Kidney glomerular epithelial cell (primary cell): ENCODE results near the gene PRDM2.
"Not testable (repeated sequence)": the region's sequence is repeated elsewhere in the genome, so short reads cannot be mapped to it uniquely, and the experiment has no call there.

Source experiments
- DNase-seq: peaks from one replicate; lab custom pipeline; 2025; lab: John Stamatoyannopoulos, UW

The PRDM2 gene, protein sequence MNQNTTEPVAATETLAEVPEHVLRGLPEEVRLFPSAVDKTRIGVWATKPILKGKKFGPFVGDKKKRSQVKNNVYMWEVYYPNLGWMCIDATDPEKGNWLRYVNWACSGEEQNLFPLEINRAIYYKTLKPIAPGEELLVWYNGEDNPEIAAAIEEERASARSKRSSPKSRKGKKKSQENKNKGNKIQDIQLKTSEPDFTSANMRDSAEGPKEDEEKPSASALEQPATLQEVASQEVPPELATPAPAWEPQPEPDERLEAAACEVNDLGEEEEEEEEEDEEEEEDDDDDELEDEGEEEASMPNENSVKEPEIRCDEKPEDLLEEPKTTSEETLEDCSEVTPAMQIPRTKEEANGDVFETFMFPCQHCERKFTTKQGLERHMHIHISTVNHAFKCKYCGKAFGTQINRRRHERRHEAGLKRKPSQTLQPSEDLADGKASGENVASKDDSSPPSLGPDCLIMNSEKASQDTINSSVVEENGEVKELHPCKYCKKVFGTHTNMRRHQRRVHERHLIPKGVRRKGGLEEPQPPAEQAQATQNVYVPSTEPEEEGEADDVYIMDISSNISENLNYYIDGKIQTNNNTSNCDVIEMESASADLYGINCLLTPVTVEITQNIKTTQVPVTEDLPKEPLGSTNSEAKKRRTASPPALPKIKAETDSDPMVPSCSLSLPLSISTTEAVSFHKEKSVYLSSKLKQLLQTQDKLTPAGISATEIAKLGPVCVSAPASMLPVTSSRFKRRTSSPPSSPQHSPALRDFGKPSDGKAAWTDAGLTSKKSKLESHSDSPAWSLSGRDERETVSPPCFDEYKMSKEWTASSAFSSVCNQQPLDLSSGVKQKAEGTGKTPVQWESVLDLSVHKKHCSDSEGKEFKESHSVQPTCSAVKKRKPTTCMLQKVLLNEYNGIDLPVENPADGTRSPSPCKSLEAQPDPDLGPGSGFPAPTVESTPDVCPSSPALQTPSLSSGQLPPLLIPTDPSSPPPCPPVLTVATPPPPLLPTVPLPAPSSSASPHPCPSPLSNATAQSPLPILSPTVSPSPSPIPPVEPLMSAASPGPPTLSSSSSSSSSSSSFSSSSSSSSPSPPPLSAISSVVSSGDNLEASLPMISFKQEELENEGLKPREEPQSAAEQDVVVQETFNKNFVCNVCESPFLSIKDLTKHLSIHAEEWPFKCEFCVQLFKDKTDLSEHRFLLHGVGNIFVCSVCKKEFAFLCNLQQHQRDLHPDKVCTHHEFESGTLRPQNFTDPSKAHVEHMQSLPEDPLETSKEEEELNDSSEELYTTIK (N-terminal part only)

DNA sequence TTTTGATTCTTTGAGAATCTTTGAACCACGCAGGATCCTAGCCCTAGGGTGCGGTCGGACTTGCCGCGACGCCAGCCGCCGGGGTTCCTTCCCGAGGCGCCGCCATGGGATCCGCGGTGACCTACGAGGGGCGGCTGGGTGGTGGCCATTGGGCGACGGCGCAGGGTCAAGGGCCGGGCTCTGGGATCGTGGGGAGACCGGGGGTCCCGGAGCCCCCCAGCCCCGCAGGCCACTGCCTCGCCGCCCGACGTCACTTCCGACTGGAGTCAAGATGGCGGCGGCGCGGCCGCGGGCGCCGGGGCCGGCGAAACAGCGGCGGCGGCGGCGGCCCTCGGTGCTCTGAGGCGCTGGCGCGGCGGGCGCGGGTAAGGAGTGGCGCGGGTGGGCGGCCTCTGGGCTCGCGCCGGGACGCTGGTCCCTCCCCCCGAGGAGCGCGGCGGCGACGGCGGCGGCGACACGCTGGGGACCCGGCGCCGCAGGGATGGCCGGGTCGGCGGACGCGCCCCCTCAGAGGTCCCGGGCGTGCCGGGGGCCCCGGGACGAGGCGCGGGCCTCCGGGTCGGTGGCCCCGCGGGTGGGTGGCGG lies at the start of gene PRDM2:
Gene PRDM2, plus strand, starts transcription at position 253 of the 585 bp plus-strand sequence. CDS start 15,418 bp downstream, outside the sequence.
- DNase-seq = peak; percentile 11

DNA sequence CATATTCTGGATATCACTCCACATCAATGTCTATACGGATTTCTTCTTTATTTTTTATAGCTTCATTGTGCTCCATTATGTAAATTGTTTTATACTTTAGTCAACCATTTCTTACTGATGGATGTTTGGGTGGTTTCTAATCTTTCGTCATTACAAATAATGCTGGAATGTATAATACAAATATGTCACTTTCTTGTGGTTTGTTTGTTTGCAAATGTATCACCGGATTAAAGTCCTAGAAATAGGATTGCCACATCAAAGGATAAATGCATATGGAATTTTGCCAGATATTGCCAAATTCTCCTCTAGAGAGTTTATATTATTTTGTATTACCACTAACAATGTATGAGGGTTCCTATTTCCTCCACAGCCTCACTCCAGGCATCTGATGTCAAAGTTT lies 48.7 kb upstream of the PRDM2 start:
- no peak for DNase-seq

DNA sequence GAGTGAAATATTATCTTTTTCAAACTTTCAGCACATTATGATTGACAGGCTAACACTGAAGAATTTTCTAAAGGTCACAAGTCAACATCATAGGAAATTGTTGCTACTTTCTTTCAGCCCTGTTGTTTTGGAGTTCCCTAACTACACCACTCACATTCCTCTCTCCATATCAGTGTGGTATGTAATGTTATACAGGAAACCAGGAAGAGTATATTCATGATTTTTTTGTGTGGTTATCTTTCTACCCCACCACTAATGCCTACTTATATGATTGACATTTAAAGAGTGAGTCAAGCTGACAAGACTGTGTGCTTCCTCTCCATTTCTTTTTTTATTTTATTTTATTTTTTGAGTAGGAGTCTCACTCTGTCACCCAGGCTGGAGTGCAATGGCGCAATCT lies 47.8 kb upstream of the PRDM2 start:
- DNase-seq = no peak

DNA sequence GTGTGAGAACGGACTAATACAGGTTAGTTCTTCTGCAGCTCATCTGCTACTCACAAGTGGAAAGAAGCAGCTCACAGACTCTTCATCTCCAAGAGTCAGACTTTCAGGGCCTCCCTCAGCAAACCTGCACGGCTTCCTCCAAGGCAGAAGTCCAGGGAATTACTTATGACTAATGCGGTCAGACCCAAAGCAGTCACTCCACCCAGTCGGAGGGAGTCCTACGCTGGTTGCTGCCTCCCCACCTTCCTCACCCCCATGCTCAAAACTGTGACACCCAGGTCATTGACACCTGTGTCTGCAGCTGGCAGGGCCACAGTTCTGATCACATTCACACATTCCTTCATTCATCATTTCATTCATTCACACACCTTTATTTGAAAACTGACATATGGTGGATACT lies 38.4 kb upstream of the PRDM2 start:
- no peak for DNase-seq

DNA sequence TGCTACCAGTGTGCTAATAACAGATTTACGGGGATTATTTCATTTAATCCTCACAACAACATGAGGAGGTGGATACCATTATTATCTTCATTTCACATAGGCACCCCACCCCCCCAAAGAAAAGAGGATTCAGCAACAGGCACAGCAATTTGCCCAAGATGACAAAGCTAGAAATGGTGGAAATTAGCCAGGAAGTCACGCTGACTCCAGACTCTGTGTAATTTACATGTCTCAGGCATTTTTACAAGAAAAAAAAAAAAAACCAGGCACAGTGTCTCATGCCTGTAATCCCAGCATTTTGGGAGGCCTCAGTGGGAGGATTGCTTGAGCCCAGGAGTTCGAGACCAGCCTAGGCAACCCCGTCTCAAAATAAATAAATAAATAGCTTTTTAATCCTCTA lies 37.5 kb upstream of the PRDM2 start:
- DNase-seq = no peak

DNA sequence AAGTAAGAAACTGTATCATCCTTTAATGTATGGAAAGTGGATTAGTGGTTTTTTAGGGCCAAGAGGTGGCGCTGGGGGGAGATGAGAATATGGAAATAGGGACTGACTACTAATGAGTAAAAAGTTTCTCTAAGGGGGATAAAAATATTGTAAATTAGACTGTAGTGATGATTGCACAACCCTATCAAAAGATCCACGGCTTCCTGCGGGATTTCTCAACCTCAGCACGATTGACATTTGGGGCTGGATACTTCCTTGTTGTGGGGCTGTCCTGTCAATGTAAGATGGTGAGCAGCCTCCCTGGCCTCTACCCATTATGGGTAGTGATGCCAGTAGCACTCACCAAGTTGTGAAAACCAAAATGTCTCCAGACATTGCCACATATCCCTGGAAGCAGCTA lies 36.0 kb upstream of the PRDM2 start:
- DNase-seq = no peak

DNA sequence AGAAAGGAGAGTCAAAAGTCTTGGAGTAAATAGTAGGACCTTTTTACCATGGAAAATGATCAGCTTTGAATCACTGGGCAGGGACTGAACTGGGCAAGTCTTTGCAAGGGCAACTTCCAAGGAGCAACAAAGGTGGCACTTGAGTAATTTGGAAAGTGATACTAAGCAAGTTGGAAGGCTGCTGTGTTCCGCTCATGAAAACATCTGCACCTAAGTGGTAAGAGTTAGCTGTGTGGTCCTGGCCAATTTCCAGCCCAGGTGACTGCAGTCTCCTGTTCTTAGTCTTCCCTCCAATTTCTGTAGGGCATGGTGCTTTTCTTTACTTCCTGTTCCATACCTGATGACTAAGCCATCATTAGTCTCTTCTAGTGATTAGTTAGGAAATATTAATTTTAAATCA lies 35.5 kb upstream of the PRDM2 start:
- no peak for DNase-seq

DNA sequence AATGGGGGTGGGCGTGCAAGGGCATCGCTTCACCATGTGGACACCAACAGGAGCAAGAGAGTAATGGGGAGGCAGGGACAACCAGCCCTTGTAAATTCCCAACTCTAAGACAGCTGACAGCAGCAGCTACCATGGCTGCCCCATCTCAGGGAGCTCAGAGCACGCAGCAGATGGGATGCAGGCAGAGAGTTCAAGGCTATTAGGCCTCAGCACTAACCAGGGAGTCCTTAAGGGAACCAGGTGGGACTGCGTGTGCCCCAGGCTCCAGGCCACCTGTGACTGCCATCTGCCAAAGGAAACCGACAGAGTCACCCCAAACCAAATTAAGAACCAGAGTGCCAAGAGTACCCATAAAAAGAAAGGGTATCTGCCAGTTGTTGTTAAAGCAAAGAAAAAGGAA lies 33.7 kb upstream of the PRDM2 start:
- DNase-seq = no peak

DNA sequence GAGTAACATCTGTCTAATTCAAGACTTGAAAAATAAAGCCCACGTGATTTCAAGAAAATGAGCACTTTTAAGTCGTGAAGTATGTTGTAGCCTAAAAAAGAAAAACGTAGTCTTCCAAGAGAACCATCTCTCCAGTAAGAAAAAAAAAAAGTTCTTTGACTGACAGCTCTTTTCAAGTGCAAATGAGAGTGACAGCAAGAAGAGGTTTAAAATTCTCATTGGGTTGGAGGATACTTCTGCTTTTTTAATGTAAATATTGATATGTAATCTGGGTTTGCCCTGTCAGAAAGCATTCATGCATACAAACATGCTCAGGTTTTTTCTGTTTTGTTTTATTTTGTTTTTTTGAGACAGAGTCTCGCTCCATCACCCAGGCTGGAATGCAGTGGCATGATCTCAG lies 32.3 kb upstream of the PRDM2 start:
- DNase-seq = no peak

DNA sequence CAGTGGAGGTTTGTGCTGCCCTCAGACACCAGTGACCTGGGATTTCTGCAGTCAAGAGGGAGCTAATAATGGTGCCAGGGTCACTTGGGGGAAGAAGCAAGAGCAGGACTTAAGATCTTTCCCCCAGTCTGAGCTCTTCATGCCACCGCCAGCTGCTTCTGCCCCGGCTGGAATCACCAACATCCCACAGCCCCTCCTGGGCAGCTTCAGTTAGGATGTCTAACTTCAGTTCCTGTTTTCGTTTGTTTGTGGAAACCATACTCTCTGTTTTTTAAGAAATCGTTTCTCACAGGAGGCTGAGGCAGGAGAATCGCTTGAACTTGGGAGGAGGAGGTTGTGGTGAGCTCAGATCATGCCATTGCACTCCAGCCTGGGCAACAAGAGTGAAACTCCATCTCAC lies 25.6 kb upstream of the PRDM2 start:
- no peak for DNase-seq

DNA sequence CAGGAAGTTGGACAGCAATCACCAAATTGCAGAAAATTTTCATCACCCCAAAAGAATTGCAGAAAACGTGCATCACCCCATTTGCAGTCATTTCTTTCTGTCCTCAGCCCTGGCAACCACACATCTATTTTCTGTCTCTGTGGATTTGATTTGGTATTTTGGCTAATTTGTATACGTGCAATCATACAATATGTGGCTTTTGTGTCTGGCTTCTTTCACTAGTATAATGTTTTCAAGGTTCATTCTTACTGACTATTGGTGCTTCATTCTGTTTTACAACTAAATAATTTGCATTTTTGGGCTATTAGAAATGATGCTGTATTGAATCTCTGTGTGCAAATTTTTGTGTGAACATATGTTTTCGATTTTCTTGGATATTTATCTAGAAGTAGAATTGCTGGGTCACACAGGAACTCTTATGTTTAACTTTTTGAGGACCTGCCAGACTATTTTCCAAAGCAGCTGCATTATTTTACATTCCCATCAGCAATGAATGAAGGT lies 24.8 kb upstream of the PRDM2 start:
- no peak for DNase-seq

DNA sequence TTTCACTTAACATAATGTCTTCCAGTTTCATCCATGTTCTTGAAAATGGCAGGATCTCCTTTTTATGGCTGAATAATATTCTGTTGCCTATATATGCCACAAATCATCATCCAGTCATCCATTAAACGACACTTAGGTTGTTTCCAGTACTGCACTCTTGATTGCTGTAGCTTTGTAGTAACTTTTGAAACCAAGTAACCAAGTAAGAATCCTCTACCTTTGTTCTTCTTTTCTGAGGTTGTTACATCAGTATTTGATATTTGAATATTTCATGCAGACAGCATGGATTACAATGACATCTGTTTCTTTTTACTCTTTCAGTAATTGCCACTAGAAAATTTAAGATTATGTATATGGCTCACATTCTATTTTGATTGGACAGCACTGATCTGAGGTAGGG lies 22.1 kb upstream of the PRDM2 start:
- DNase-seq = no peak

DNA sequence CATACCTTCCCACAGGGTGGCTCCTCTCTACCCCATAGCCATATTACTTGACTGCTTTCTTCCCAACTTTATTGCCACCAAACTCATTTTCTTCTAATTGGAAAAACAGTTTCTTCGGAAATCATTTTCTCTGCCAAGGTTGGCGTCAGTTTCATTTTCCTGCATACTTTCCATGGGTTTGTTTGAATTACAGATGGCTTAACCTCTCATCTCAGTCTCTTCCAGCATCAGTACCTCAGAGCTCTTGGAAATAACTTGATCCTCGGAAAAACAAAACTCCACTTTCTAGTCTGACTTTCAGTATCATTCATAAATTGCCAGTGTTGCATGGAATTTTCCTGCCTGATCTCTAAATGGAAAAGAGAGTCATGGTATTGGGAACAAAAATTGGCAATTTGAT lies 20.3 kb upstream of the PRDM2 start:
- DNase-seq = no peak

DNA sequence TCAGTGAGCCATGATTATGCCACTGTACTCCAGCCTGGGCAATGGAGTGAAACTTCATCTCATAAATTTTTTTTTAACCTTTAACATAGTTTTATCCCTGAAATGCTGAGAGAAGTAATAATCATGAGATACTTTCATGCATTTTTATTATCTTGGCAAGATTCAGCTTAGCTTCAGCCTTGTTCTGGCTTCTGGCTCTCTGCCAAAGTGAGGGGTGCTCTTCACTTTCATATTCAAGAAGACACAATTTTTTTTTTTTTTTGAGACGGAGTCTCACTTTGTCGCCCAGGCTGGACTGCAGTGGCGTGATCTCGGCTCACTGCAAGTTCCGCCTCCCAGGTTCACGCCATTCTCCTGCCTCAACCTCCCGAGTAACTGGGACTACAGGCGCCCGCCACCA lies 19.4 kb upstream of the PRDM2 start:
- not testable (repeated sequence) for DNase-seq

DNA sequence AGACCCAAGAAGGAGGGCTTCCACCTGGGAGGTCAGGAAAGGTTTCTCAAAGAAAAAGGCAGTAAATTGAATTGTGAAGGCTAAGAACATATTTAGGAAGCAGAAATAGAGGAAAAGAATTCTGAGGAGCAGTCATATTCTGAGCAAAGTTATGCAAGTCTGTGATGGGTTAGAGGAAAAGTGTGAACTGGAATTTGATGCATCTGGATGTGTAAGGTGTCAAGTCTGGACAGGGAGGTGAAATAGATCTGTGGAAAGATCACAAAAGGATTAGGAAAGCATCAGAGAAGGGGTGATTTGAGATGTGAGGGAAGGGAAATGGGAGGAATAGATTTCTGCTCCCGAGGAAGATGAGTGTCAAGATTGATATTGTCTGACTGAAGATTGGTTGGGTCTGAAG lies 18.1 kb upstream of the PRDM2 start:
- no peak for DNase-seq

DNA sequence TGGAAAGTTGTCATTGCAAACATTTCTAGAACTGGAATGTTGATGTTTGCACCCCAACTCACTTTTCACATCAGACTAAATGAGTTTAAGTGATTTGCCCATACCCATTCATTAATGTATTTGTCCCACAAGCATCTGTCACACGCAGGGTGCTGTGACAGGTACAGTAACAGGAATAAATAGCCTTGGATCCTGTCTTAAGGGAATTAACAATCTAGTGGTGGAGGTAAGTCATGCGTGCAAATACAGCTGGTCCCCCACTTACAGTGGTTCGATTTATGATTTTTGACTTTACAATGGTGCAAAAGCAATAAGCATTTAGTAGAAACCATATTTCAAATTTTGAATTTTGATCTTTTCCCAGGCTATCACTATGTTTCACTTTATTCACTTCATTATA lies 17.5 kb upstream of the PRDM2 start:
- no peak for DNase-seq

DNA sequence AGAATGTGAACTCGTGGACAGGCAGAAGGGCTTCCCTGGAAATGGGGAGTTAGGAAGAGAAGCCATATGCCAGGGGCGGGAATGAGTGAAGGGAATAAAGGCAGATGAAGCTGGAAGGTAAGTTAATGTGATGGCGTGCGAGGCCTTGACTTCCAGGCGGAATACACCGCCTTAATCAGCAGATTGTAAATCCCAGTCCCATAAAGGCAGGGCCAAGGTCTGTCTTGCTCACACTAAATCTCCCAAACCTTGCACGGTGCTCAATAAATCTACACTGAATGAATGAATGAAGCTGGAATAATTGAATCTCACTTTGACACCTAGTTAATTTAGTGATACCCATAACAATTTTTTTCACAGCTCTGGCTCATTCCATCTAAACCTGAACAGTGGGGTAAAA lies 16.8 kb upstream of the PRDM2 start:
- DNase-seq = no peak

DNA sequence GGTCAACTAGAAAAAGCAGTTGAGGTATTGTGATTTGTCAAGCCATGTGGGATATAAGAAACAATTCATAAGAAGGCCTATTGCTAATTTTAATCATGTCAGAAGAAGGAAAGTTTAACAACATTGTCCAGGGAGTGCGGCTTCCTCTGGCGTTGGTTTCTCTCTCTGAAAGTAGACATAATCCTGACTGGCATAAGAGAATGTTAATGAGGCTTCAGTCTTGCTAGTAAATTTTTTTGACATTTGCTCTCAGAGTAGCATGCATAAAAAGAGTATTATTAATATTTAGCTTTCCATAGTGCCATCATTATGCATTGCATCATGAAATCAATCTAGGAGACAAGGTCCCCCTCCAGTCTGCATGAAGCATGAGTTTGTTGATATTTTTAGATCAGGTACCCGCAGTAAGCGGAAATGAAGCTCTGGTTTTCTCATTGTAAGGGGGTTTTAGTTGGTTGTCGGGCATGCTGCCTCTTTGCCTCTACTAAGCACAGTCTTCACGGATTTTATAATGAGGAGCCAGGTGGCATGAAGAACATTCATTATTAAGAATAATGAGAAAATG lies 12.8 kb upstream of the PRDM2 start:
- no peak for DNase-seq

DNA sequence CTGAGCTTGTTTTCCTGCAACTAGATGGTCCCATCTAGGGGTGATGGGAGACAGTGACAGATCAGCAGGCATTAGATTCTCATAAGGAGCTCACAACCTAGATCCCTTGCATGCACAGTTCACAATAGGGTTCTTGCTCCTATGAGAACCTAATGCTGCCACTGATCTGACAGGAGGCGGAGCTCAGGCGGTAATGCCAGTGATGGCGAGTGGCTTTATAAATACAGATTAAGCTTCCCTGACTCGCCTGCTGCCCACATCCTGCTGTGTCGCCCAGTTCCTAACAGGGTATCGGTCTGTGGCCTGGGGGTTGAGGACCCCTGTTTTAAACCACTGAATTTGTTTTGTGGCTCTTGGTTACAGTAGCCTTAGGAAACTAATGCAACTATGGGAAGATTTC lies 6.9 kb upstream of the PRDM2 start:
- DNase-seq = not testable (repeated sequence)

DNA sequence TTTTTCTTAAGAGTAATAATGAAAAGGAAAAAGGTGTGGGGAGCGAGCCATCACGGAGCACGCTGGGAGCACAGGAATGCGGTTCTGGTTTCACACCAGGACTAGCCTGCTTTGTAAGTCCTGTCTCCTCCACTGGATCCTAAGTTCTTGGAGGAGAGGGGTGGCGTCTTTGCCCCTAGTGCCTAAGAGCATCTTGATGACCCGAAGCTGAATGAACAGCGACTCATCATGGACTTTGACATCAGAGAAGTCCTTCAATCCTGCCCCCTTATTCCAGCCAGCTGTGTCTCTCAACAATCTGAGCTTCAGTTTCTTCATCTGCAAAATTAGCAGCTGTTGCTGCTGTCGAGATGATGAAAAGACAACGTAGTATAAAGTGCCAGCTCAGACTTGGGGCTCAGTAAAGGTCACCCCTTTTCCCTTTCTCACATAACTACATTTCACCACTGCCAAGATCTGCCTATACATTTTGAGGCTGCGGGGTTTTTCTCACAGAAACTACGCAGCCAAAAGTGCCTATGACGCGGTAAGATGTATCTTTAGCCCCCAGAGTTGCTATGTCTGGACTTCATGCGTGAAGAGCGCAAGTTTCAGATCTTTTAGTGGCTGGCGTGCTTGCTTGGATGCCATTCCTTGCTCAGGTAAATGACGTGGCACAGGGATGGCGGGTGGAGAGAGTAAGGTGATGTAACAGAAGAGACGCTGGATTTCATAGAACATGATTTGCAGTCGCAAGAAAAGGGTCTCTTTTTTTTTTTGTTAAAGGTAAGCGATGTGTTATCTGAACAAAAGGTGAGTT lies 4.9 kb upstream of the PRDM2 start:
- no peak for DNase-seq

DNA sequence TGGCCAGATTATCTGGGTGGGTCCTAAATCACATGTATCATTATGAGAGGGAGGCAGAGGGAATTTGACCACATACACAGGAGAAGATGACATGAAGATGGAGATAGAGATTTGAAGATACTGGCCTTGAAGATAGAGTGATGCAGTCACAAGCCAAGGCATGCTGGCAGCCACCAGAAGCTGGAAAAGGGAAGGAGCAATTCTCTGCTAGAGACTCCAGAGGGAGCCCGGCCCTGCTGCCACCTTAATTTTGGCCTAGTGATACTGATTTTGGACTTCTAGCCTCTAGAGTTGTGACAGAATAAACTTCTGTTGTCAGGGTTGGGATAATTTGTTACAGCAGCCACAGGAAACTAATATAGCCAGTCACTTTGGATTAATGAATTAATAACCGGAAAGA lies 2.2 kb upstream of the PRDM2 start:
- no peak for DNase-seq
